Stimulated activated CD4-positive, alpha-beta T cell treated with anti-CD3 and anti-CD28 coated beads, TNF-alpha, amount 100 ng/mL, for 48 hours (primary cell): ENCODE results near the gene PTPN22.

ENCODE experiments used
- DNase-seq, 3 donors: peaks; one replicate each; pipeline ENCODE4 v3.0.0-alpha.2; 2020; ENCODE audit warnings: low read depth in 3 of 3

PTPN22 gene

GRCh38 chr1:113802367-113803007 lies 69.0 kb downstream of the PTPN22 start:
- no peak for DNase-seq

DNA sequence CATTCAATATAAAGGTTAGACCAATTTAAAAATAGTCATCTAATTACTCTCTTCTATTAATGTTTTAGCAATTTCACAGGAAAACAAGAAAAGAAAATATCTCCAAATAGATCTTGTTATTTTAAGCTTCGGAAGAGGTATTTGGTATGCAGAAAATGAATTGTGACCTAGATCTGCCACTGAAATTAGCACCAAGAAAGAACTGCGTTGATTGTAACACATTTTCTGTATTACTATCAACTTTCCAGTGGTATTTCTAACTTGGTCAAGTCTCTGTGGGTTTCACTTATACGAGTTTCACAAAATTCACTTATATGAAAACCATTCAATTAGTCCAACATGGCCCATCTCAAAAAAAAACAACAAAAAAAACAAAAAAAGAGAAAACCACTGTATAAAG lies 71.0 kb downstream of the PTPN22 start:
- no peak for DNase-seq

GRCh38 chr1:113797472-113797871 lies 74.0 kb downstream of the PTPN22 start:
- DNase-seq = no peak

DNA sequence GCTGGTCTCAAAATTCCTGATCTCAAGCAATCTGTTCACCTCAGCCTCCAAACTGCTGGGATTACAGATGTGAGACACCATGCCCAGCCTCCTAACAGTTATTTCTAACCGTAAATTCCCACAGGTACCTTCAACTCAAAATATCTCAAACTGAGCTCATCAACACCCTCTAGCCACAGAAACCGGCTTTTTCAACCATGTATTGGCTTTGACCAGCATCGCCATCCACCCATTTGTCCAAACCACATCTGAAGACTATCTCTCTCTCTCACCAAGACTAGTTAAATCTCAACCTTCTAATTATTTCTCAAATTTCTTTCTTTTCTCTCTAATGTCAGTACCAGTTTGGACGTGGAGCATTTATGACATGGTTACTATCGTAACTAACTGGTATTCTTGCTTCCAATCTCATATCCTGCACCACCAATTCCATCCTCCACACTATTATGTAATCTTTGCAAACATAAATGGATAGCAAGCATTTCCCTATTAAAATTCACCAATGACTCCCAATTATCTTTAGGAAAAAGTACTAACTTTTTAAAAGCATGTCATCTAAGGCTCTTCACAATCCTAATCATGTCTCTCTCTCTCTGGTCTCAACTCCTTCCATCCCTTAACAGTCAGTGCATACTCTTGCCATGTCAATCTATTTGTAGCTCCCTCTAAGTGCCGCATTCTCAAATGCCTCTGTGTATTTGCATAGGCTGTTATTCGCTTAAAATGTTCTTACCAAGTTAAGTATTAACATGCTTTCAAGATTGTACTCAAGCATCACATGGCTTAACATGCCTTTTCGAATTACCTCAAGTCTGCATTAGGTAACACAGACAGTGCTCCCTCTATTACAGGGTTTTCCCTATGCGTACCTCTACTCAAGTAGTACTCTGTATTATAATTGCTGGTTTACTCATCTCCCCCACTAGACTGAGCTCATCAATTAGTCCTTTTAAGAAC lies 77.4 kb downstream of the PTPN22 start:
- no peak for DNase-seq

DNA sequence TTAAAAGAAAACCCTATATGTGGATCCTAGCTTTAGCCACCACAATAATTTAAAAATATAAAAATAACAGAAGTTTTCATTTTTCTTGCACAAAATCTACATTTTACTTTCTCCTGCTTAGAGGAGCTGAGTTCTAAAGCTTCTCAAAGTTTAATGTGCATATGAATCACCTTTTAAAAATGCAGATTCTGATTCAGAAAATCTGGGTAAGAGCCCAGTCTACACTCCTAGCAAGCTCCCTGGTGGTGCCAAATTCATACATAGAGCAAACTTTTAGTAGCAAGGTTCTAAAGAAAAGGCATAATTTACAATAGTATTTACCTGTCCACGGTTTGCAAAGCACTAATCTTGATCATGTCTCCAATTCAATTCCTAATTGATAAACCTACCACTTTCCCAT lies 78.5 kb downstream of the PTPN22 start:
- DNase-seq = no peak

- DNase-seq = no peak
These were observed 79.0 kb downstream of the PTPN22 start for GRCh38 chr1:113792471-113792870.

- DNase-seq = no peak
These were observed 82.7 kb downstream of the PTPN22 start for GRCh38 chr1:113788802-113789201.

- no peak for DNase-seq
These were observed 83.8 kb downstream of the PTPN22 start for GRCh38 chr1:113787663-113788062.

GRCh38 chr1:113786069-113786468 lies 85.4 kb downstream of the PTPN22 start:
- DNase-seq = no peak

DNA sequence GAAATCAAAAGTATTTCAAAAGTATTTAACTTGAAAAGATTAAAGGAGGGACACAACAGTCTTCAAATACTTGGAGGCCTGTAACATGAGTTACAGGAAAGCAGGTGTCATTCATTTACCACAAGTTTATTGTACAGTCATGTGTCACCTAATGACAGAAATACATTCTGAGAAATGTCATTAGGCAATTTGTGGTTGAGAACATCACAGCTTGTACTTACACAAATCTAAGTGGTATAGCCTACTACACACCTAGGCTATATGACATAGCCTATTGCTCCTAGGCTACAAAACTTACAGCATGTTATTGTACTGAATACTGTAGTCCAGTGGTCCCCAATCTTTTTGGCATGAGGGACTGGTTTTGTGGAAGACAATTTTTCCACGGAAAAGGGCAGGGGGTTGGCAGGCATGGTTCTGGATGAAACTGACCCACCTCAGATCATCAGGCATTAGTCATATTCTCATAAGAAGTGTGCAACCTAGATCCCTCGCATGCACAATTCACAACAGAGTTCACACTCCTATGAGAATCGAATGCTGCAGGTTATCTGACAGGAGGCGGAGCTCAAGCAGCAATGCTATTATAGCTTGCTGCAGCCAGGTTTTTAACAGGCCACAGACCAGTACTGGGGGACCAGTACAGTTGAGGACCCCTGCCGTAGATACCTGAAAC lies 87.3 kb downstream of the PTPN22 start:
- DNase-seq = no peak

DNA sequence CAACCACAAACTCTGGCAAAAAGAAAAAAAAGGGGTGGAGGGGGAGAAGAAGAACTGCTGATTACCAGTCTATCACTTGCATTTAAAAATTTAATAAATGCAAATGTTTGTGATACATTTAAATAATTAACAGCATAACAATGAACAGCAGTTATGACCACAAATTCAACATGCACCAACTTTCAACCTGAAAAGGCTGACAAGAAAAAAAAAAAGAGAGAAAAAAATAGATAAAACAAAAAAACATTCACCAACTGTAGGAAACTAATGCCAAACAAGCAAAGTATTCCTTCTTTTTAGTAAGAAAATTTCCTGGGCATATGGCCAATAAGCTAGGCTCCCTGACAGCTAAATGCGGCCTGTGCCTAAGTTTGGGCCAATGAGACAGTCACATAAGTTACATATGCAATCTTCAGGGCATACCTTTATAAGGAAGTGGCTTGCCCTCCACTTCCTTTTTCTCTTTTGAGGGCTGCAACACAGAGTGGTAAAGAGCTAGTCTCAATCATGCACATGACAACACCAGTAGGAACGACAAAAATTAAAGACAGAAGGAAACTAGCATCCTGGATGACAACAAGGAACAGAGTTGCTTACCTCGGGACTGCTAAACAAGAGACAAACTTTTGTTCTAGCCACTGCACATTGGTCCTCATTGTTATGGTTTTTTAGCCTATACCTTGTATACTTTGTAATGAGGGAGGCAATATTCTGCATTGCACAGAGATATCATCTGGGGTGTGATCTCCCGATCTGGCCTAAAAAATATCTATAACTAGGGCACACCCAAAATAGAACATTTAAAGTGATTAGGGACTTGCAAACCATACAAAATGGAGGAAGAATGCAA lies 88.0 kb downstream of the PTPN22 start:
- DNase-seq = peak in 2 of 3 donors; percentile 2 to 19

DNA sequence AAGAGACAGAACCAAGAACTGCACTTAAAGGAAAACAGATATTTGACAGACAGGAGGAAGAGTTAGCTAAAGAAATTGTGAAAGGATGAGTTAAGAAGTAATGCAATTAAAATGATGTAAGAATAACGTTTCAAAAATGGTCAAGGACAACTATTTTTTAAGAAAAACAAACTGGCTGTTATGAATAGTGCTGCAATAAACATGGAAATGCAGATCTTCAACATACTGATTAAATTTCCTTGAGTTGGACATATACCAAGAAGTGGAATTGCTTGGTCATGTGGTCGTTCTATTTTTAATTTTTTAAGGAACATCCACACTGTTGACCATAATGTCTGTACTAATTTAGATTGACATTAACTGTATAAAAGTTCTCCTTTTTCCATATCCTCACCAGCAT lies 89.1 kb downstream of the PTPN22 start:
- no peak for DNase-seq

- no peak for DNase-seq
These were observed 91.0 kb downstream of the PTPN22 start for GRCh38 chr1:113780374-113781146.

- DNase-seq = no peak
These were observed 92.0 kb downstream of the PTPN22 start for GRCh38 chr1:113779542-113779941.

DNA sequence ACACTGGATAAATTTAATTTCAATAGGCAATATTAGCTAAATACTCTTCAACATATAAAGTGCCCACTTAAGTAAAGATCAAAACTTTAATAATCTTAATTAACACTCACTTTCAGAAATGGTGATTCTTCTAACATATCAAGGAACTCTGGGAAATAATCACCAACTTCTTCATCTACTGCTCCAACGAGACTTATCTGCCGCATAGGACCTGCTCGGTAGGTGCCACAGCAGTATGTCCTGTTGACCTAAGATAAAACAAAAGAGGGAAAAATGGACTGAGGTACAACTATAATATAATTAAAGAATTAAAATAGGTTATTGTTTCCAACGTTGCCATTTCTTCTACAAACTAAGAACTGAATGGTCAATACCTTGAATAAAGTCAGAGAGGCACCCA lies 94.0 kb downstream of the PTPN22 start:
- no peak for DNase-seq

DNA sequence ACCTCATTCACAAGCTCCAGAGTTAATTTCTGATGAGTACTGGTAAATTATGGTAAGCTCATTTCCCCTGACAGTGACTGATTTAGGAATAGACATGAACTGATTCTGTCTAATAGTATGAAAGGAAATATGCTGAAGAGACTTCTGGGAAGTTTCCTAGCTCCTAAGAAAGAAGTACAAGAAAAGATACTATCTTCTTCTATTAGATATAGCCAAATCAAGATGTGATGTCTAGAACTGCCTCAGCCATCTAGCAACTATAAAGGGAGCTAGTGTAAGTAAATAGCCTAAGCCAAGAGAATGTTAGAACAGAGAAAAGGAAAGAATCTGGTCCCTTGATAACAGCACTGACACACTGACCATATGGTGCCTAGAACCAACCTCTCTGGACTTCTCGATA lies 101.5 kb downstream of the PTPN22 start:
- no peak for DNase-seq

DNA sequence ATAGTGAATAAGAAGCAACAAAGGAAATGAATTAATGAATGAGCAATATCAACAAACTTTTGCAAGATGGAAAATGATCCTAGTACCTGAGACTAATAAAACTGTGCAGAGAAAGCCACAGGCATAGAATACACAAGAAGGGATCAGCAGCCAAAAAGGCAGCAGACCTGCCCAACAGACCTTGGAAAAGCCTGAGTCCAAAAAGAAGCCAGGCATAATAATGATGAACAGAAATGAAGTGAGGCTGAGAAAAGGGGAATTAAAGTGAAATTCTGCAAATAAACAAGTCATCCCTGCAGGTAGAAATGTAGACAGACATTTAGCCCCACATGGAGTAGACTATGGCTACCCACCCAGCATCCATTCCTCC lies 101.9 kb downstream of the PTPN22 start:
- no peak for DNase-seq

- DNase-seq = no peak
These were observed 102.5 kb downstream of the PTPN22 start for GRCh38 chr1:113768916-113769600.

- DNase-seq = no peak
These were observed 105.9 kb downstream of the PTPN22 start for GRCh38 chr1:113765306-113766230.
